Mesendoderm (in vitro differentiated cells): ENCODE results near the gene PDE10A.
A peak's percentile ranks its signal among the peaks of the same experiment; 100 is the strongest.
"Not testable (repeated sequence)": the region's sequence is repeated elsewhere in the genome, so short reads cannot be mapped to it uniquely, and the experiment has no call there.

Experiments
- DNase-seq: peaks from one replicate; pipeline ENCODE4 v3.0.0; 2013
- H2AK5ac ChIP-seq: 2 replicates; pipeline ENCODE4 v1.6.1; 2013; ENCODE audit warnings: low read length, inconsistent platforms
- H2BK120ac ChIP-seq: 2 replicates; pipeline ENCODE4 v1.6.1; 2013; ENCODE audit warnings: low read depth, mild to moderate bottlenecking, low read length, moderate library complexity, mixed read lengths
- H2BK15ac ChIP-seq: replicated peaks from 2 replicates; pipeline ENCODE4 v1.6.1; 2013; ENCODE audit warnings: low read depth, mild to moderate bottlenecking, moderate library complexity
- H2BK5ac ChIP-seq: 2 replicates; pipeline ENCODE4 v1.6.1; 2013; ENCODE audit warnings: low read length, inconsistent platforms
- H3K18ac ChIP-seq: 2 replicates; pipeline ENCODE4 v1.6.1; 2013; ENCODE audit warnings: mild to moderate bottlenecking, low read length, mixed read lengths
- H3K23ac ChIP-seq: one replicate; pipeline ENCODE4 v1.6.1; 2013; ENCODE audit warnings: low read length
- H3K27ac ChIP-seq: 2 replicates; pipeline ENCODE4 v1.5.1; 2013; ENCODE audit warnings: low read depth, mild to moderate bottlenecking, inconsistent platforms, low read length, moderate library complexity
- H3K27me3 ChIP-seq: 2 replicates; pipeline ENCODE4 v1.6.1; 2013; ENCODE audit warnings: low read length, control low read depth, mild to moderate bottlenecking, inconsistent platforms; ENCODE audit not compliant: insufficient read depth, poor library complexity
- H3K36me3 ChIP-seq: 2 replicates; pipeline ENCODE4 v1.6.1; 2013; ENCODE audit warnings: low read length, inconsistent platforms; ENCODE audit not compliant: control insufficient read depth, insufficient read depth
- H3K4ac ChIP-seq: one replicate; pipeline ENCODE4 v1.6.1; 2013; ENCODE audit warnings: low read depth, mild to moderate bottlenecking, low read length, moderate library complexity
- H3K4me1 ChIP-seq: 2 replicates; pipeline ENCODE4 v1.6.1; 2013; ENCODE audit warnings: low read depth, low read length, inconsistent platforms; ENCODE audit not compliant: control insufficient read depth
- H3K4me2 ChIP-seq: 2 replicates; pipeline ENCODE4 v1.6.1; 2013; ENCODE audit warnings: low read length
- H3K4me3 ChIP-seq: 2 replicates; pipeline ENCODE4 v1.5.1; 2013; ENCODE audit warnings: mild to moderate bottlenecking, low read length
- H3K56ac ChIP-seq: one replicate; pipeline ENCODE4 v1.6.1; 2013; ENCODE audit warnings: low read length
- H3K79me1 ChIP-seq: 2 replicates; pipeline ENCODE4 v1.6.1; 2013; ENCODE audit warnings: low read length, inconsistent platforms
- H3K79me2 ChIP-seq: 2 replicates; pipeline ENCODE4 v1.6.1; 2013; ENCODE audit warnings: mild to moderate bottlenecking, low read length; ENCODE audit not compliant: control insufficient read depth, insufficient read depth
- H3K9ac ChIP-seq: 2 replicates; pipeline ENCODE4 v1.6.1; 2013; ENCODE audit warnings: low read length, inconsistent platforms
- H4K5ac ChIP-seq: one replicate; pipeline ENCODE4 v1.6.1; 2013; ENCODE audit warnings: low read length
- H4K8ac ChIP-seq: one replicate; pipeline ENCODE4 v1.6.1; 2013; ENCODE audit warnings: low read depth, mild to moderate bottlenecking, control low read depth, low read length, moderate library complexity
- WGBS: extraction: QIAGEN DNeasy Blood & Tissue Kit; methylation state at CpG from one replicate; pipeline ENCODE4 v1.1.7; 2013; ENCODE audit warnings: low lambda C conversion rate, missing lambda C conversion rate; ENCODE audit not compliant: insufficient coverage; ENCODE audit errors: extremely low coverage; 5-methylcytosine and 5-hydroxymethylcytosine counted together

The PDE10A gene

DNA sequence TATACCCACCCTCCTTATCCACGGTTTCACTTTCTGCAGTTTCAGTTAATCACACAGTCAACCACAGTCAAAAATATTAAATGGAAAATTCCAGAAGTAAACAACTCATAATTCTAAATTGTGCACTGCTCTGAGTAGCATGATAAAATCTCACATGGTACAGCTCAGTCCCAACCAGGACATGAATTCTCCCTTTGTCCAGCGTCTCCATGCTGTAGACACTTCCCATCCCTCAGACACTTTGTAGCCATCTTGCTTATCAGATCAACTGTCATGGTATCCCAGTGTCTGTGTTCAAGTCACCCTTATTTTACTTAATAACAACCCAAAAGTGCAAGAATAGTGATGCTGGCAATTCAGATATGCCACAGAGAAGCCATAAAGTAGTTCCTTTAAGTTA lies 94.7 kb downstream of the PDE10A start:
- Histone ChIP-seq H3K4me3 (no peak overlapping the region), H3K18ac (no peak overlapping the region), H3K4me1 (peaks cover 5% of the 10 kb centered on the region), H3K4ac (no peak overlapping the region), H4K5ac (no peak overlapping the region), H2BK120ac (no peak overlapping the region), H3K56ac (no peak overlapping the region), H3K27ac (no peak overlapping the region), H3K79me2 (no peaks in the 10 kb centered on the region), H3K23ac (no peak overlapping the region), H2BK15ac (no peak overlapping the region), H3K9ac (no peak overlapping the region), H4K8ac (no peak overlapping the region), H2BK5ac (no peak overlapping the region), H3K36me3 (no peaks in the 10 kb centered on the region), H3K27me3 (no peaks in the 10 kb centered on the region), H2AK5ac (no peak overlapping the region), H3K4me2 (no peak overlapping the region), H3K79me1 (no peaks in the 10 kb centered on the region)
- DNase-seq = no peak
- no CpG with 5 or more reads among the region's 2 CpGs for WGBS

DNA sequence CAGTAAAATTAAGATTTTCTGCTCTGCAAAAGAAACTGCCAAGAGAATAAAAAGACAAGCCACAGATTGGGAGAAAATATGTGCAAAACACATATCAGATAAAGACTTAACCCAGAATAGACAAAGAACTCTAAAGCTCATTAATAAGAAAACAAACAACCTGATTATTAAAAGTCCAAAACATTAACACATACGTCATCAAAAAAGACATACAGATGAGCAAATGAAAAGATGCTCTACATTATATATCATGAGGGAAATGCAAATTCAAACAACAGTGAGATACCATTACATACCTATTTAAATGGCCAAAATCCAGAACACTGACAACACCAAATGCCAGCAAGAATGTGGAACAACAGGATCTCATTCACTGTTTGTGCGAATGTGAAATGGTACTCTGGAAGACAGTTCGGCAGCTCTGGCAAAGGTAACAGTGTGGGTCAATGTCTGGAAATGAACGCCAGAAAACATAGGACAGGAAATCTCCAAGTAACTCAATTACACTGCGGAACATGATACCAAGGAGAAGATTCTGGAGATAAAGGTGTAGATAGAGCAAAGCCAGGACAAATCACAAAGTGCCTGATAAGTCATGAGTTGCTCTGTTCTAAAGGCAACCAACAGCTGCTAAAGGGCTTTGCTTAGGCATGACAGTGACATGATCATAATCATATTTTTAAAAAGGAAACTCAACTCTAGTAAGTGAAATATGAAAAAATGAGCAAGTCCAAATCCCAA lies 96.8 kb downstream of the PDE10A start:
- no peak overlapping the region for H3K9ac ChIP-seq
- H3K18ac ChIP-seq = no peak overlapping the region
- no peaks in the 10 kb centered on the region for H3K79me2 ChIP-seq
- H3K27ac ChIP-seq = no peak overlapping the region
- H3K4me1 ChIP-seq = peaks cover 1% of the 10 kb centered on the region
- H3K36me3 ChIP-seq = no peaks in the 10 kb centered on the region
- no peak overlapping the region for H3K56ac ChIP-seq
- WGBS = no CpG with 5 or more reads among the region's 5 CpGs
- no peak overlapping the region for H3K4ac ChIP-seq
- no peak overlapping the region for H2AK5ac ChIP-seq
- H2BK120ac ChIP-seq = no peak overlapping the region
- no peak overlapping the region for H2BK5ac ChIP-seq
- no peak overlapping the region for H4K8ac ChIP-seq
- no peak overlapping the region for H4K5ac ChIP-seq
- H3K23ac ChIP-seq = no peak overlapping the region
- no peaks in the 10 kb centered on the region for H3K79me1 ChIP-seq
- no peak overlapping the region for H2BK15ac ChIP-seq
- no peak overlapping the region for H3K4me3 ChIP-seq
- H3K27me3 ChIP-seq = no peaks in the 10 kb centered on the region
- peak; percentile 76 for DNase-seq
- H3K4me2 ChIP-seq = no peak overlapping the region

- Histone ChIP-seq H3K4me3 (no peak overlapping the region), H3K4ac (peak overlapping the region; percentile 70), H3K9ac (no peak overlapping the region), H3K36me3 (no peaks in the 10 kb centered on the region), H3K4me1 (no peaks in the 10 kb centered on the region), H4K5ac (no peak overlapping the region), H3K79me1 (no peaks in the 10 kb centered on the region), H2BK15ac (no peak overlapping the region), H3K56ac (no peak overlapping the region), H2AK5ac (no peak overlapping the region), H3K27ac (no peak overlapping the region), H2BK120ac (no peak overlapping the region), H3K79me2 (no peaks in the 10 kb centered on the region), H2BK5ac (no peak overlapping the region), H4K8ac (no peak overlapping the region), H3K27me3 (no peaks in the 10 kb centered on the region), H3K23ac (no peak overlapping the region), H3K4me2 (no peak overlapping the region), H3K18ac (no peak overlapping the region)
- no CpG with 5 or more reads among the region's 7 CpGs for WGBS
- DNase-seq = peak; percentile 37
These were observed 100.5 kb downstream of the PDE10A start for GRCh38 chr6:165562421-165563090.

- H3K27me3 ChIP-seq = no peaks in the 10 kb centered on the region
These were observed 103.4 kb downstream of the PDE10A start for GRCh38 chr6:165559632-165560031.

DNA sequence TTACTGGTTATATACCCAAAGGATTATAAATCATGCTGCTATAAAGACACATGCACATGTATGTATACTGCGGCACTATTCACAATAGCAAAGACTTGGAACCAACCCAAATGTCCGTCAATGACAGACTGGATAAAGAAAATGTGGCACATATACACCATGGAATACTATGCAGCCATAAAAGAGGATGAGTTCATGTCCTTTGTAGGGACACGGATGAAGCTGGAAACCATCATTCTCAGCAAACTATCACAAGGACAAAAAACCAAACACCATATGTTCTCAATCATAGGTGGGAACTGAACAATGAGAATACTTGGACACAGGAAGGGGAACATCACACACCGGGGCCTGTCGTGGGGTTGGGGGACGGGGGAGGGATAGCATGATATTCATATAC lies 104.9 kb downstream of the PDE10A start:
- H3K36me3 ChIP-seq, H3K4ac ChIP-seq, H3K9ac ChIP-seq, H3K79me1 ChIP-seq, H3K18ac ChIP-seq, H3K4me1 ChIP-seq, H3K56ac ChIP-seq, H3K79me2 ChIP-seq, H3K4me3 ChIP-seq, H4K8ac ChIP-seq, H2AK5ac ChIP-seq, H3K23ac ChIP-seq, H2BK120ac ChIP-seq, H4K5ac ChIP-seq, DNase-seq, H3K4me2 ChIP-seq, H3K27me3 ChIP-seq, H3K27ac ChIP-seq, H2BK15ac ChIP-seq, H2BK5ac ChIP-seq: not testable (repeated sequence)
- no CpG with 5 or more reads among the region's 6 CpGs for WGBS

More at GRCh38 chr6:165559632-165560031, 103.4 kb downstream of the PDE10A start:
- no peak overlapping the region for H4K5ac ChIP-seq
- no peak overlapping the region for H2BK120ac ChIP-seq
- H3K4me3 ChIP-seq = no peak overlapping the region
- WGBS = no CpG with 5 or more reads among the region's 7 CpGs
- H3K56ac ChIP-seq = no peak overlapping the region
- no peaks in the 10 kb centered on the region for H3K4me1 ChIP-seq
- no peak for DNase-seq
- no peak overlapping the region for H3K27ac ChIP-seq
- no peak overlapping the region for H3K18ac ChIP-seq
- H2BK15ac ChIP-seq = no peak overlapping the region
- no peak overlapping the region for H3K4ac ChIP-seq
- no peak overlapping the region for H2AK5ac ChIP-seq
- no peak overlapping the region for H3K23ac ChIP-seq
- H2BK5ac ChIP-seq = no peak overlapping the region
- no peaks in the 10 kb centered on the region for H3K36me3 ChIP-seq
- H3K79me1 ChIP-seq = no peaks in the 10 kb centered on the region
- no peak overlapping the region for H3K9ac ChIP-seq
- no peaks in the 10 kb centered on the region for H3K79me2 ChIP-seq
- H4K8ac ChIP-seq = no peak overlapping the region
- no peak overlapping the region for H3K4me2 ChIP-seq
